Fibroblast of peridontal ligament (primary cell): Measurements from ENCODE around the gene SLC9A7.

Experiments
- DNase-seq: peaks from one replicate; pipeline ENCODE4 v3.0.0-alpha.2; 2010; ENCODE audit errors: extremely low read depth

Gene SLC9A7

GRCh38 chrX:46649421-46650260, 109.3 kb downstream of the SLC9A7 start:
- no peak for DNase-seq

- DNase-seq, result no peak
These were observed 110.3 kb downstream of the SLC9A7 start for GRCh38 chrX:46648660-46649059.

- peak; percentile 29 for DNase-seq
These were observed 111.7 kb downstream of the SLC9A7 start for GRCh38 chrX:46647251-46647650.

GRCh38 chrX:46645614-46646013, 113.3 kb downstream of the SLC9A7 start:
- no peak for DNase-seq

DNA sequence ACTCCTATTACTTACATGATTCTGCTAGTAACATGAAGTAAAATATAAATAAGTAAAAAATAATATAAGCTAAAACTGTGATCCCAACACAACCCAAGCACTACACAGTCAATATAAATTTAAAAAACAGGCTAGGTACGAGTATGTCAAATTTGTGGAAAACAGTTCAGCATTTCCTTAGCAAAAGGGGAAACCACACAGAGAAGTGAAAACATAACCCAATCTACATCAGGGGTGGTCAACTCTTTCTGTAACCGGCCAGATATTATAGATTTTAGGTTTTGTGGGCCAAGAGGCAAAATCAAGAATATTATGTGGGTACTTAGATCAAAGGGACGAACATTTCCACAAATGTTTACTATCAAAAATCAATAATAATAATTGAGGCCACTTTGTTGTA, 115.3 kb downstream of the SLC9A7 start:
- DNase-seq, result no peak

- DNase-seq, result peak; percentile 49
These were observed 116.8 kb downstream of the SLC9A7 start for GRCh38 chrX:46642145-46642544.

GRCh38 chrX:46637938-46638337, 121.0 kb downstream of the SLC9A7 start:
- DNase-seq, result peak; percentile 32

GRCh38 chrX:46636223-46636622, 122.7 kb downstream of the SLC9A7 start:
- DNase-seq, result no peak

- DNase-seq, result no peak
These were observed 123.7 kb downstream of the SLC9A7 start for GRCh38 chrX:46635186-46635585.

GRCh38 chrX:46634577-46634976, 124.3 kb downstream of the SLC9A7 start:
- peak; percentile 19 for DNase-seq

- DNase-seq, result peak; percentile 42
These were observed 128.8 kb downstream of the SLC9A7 start for GRCh38 chrX:46630141-46630540.

DNA sequence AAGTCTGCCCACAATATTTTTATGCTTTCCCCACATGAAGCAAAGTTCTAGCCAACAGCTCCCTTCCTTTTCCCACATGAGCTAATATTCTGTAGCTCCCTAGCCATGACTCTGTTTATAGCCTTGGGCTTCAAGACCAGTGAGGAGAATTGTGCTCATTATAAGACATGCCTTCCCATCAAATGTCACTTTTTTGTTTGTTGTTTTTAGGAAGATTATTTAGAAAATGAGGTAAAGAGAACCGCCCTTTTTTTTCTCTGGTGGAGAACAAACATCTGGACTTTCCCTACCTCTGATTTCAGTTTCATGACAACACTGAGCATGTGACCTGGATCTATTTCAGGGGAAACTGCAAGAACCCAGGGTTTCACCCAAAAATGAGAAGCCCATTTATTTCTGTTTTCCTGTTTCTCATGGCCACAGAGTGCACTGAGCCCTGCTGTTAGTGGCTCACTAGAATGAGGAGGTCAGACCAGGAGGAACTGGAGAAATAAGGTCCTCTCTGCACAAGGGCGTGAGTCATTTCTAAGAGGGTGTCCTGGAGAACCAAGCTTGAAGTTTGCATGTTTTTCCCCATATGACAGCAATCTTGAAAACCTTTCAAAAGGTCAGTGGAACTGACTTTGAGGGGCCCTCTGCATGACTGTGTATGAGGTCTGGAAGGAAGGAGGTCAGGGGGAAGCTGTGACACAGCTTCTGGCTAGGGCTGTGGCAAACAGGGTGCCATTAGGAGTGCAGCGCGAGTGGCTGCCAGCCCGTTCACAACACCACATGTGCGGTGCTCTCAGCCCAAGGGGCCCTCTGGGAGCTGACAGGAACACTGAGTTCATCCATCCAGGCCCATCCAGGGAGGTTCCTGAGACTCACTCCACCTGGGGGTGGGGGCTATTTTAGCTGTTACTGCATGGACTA, 130.2 kb downstream of the SLC9A7 start:
- peak; percentile 64 for DNase-seq

- no peak for DNase-seq
These were observed 131.1 kb downstream of the SLC9A7 start for GRCh38 chrX:46627711-46628419.

DNA sequence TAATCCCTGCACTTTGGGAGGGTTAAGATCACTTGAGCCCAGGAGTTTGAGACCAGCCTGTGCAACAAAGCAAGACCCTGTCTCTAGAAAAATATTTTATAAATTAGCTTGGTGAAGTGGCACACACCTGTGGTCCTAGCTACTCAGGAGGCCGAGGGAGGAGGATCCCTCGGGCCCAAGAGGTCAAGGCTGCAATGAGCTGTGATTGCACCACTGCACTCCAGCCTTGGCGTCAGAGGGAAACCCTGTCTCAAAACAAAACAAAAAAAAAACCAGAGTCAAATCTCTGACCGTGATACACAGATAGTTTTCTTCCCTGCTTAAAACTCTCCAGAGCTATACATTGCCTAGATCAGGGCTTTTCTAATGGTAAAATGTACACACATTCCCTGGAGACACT, 131.9 kb downstream of the SLC9A7 start:
- DNase-seq, result no peak

DNA sequence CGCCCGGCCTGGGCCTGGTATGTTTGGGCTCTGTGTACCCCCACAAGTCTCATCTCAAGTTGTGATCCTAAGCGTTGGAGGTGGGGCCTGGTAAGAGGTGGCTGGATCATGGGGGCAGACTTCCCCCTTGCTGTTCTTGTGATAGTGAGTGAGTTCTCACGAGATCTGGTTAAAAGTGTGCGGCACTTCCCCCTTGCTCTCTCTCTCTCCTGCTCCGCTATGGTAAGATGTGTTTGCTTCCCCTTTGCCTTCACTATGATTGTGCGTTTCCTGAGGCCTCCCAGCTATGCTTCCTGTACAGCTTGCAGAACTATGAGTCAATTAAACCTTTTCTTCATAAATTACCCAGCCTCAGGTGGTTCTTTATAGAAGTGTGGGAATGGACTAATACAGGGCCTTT, 132.4 kb downstream of the SLC9A7 start:
- DNase-seq, result no peak

GRCh38 chrX:46624090-46624786, 134.7 kb downstream of the SLC9A7 start:
- no peak for DNase-seq

DNA sequence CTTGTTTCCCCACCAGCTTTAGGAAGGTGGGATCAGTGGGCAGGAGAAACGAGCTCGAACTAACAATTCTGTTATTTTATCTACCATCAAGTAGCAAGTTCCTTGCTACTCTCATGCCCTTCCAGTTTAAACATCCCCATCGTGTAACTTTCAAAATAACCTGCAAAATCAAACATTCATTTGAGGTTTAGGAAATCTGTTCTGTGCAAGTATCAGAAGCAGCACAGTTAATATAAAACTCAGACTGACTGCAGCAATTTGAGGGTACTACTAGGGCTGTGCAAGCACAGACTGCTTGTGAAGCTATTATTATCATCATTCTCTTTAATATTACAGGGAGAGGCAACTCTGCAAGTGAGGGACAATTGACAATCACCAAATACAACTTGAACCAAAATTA, 137.3 kb downstream of the SLC9A7 start:
- no peak for DNase-seq

GRCh38 chrX:46620505-46620904, 138.4 kb downstream of the SLC9A7 start:
- no peak for DNase-seq

GRCh38 chrX:46618947-46619346, 140.0 kb downstream of the SLC9A7 start:
- DNase-seq, result no peak

DNA sequence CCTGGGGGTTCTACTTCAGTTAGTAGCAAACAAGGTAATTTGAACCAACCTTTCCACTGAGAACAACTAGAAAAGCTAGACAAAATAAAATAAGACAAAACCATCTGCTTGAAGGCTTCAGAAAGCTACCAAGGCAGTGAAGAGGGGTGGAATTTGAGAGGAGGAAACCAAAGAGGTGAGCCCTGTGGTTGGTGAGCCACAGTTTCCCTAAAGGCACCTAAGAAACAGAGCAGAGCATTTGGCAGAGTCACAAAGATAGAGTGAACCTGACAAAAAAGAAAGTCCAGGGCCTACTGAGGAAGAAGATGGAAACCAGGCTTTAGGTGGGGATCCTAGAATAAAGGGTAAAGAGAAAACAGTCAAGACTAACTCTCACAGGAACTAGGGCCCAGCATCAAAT, 141.0 kb downstream of the SLC9A7 start:
- no peak for DNase-seq

- DNase-seq, result no peak
These were observed 147.1 kb downstream of the SLC9A7 start for GRCh38 chrX:46611658-46612362.
